ENCODE results near the gene SDCCAG8. TPM values are rescaled to one million over a fixed set of nuclear protein-coding genes. Genes with fewer than 3 reads are reported as not detected.
A peak's percentile ranks its signal among the peaks of the same experiment; 100 is the strongest.

The SDCCAG8 gene
- total RNA-seq, 1 donor from 2014 or later = 92.7 TPM

DNA sequence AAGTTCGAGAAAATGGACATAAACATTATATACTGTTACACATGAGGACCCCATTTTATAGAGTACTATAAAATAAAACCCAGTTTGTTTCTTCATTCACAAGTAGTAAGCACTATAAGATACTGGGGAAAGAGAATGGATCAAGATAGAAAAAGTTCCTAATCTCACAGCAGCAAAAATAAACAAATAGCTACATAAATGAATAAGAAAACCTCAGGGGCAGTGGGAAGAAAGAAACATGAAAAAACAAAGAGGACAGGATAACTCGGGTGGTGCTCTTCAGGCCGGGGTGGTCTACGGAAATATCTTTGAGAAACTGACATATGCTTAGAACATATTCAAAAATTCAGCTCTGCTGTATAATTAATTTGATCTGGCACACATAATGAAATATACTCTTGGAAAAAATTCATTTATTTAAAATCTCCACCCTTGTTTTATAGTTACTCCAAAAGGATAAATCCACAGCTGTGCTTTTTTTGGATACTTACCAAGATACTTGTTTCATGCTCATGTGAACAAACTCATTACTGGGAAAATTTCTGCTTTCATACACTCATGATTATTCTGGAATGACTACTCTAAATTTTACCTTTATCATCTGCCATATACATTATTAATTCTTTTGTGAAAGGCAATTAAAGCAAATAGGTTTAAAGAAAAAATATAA lies 20.7 kb upstream of the SDCCAG8 start:
- ATAC-seq = no peak
- no peak overlapping the region for H3K27ac ChIP-seq
- intact Hi-C loops (cut with DNase I) = no loop called here

DNA sequence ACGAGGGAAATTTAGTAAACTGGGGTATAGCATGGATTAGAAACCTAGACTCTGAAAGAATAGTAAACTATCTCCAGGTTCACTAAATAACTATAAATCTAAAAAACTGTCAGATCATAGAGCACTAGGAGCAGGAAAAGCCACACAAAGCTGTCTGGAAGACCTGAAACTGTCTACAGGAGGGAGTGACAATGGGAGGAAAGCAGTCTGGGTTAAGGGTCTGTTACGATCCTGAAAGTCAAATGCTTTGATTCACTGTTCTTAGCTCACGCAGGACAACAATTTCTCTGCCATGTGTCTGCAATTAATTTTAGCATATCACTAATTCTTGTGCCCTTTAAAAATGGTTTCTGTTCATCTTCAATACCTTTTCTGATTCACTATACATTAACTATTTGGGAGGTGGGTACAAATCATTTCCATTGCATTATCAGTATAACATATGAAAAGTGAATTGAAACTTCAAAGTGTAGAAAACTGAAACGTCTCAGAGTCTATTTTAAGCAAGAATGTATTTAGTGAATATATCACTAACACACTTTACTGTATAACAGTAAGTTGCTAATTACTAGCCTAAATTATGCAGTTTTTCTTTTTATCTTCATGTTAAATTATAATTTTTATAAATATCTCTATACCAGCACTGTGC lies 19.1 kb upstream of the SDCCAG8 start:
- no peak for DNase-seq
- intact Hi-C loops (cut with DNase I) = no loop called here

More for the DNA sequence above, 20.7 kb upstream of the SDCCAG8 start:
- no peaks in the 10 kb centered on the region for H3K27me3 ChIP-seq (ENCODE audit: low read depth)
- peaks cover 7% of the 10 kb centered on the region for H3K36me3 ChIP-seq
- TF ChIP-seq, protein P1, sequence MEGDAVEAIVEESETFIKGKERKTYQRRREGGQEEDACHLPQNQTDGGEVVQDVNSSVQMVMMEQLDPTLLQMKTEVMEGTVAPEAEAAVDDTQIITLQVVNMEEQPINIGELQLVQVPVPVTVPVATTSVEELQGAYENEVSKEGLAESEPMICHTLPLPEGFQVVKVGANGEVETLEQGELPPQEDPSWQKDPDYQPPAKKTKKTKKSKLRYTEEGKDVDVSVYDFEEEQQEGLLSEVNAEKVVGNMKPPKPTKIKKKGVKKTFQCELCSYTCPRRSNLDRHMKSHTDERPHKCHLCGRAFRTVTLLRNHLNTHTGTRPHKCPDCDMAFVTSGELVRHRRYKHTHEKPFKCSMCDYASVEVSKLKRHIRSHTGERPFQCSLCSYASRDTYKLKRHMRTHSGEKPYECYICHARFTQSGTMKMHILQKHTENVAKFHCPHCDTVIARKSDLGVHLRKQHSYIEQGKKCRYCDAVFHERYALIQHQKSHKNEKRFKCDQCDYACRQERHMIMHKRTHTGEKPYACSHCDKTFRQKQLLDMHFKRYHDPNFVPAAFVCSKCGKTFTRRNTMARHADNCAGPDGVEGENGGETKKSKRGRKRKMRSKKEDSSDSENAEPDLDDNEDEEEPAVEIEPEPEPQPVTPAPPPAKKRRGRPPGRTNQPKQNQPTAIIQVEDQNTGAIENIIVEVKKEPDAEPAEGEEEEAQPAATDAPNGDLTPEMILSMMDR (IDR thresholded peaks at IDR 0.05) = no peak
- peaks cover 24% of the 10 kb centered on the region for H3K4me1 ChIP-seq
- H3K4me3 ChIP-seq = no peak overlapping the region
- peaks cover 20% of the 10 kb centered on the region for H3K9me3 ChIP-seq
- no peak for DNase-seq

DNA sequence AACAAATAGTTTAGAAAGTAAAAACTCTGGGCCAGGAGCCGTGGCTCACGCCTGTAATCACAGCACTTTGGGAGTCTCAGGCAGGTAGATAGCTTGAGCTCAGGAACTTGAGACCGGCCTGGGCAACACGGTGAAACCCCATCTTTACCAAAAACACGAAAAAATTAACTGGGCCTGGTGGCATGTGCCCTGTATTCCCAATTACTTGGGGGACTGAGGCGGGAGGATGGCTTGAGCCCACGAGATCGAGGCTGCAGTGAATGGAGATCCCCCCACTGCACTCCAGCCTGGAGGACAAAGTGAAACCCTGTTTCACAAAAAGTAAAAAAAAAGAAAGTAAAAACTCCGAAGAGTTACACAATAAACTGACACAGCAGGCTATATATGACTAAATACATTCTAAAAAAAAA lies 11.4 kb upstream of the SDCCAG8 start:
- Histone ChIP-seq H3K9me3 (no peaks in the 10 kb centered on the region), H3K4me1 (peaks cover 30% of the 10 kb centered on the region), H3K36me3 (no peaks in the 10 kb centered on the region), H3K27me3 (ENCODE audit: low read depth) (no peaks in the 10 kb centered on the region), H3K4me3 (no peak overlapping the region), H3K27ac (no peak overlapping the region)
- DNase-seq (no peak), ATAC-seq (no peak)
- TF ChIP-seq, protein P1 (IDR thresholded peaks at IDR 0.05) = no peak
- intact Hi-C loops (cut with DNase I) = no loop called here

More for the DNA sequence above, 19.1 kb upstream of the SDCCAG8 start:
- H3K27ac ChIP-seq = no peak overlapping the region
- H3K4me1 ChIP-seq = peaks cover 24% of the 10 kb centered on the region
- no peak for ATAC-seq
- TF ChIP-seq, protein P1 (IDR thresholded peaks at IDR 0.05) = no peak
- H3K27me3 ChIP-seq (ENCODE audit: low read depth) = no peaks in the 10 kb centered on the region
- no peak overlapping the region for H3K4me3 ChIP-seq
- peaks cover 3% of the 10 kb centered on the region for H3K9me3 ChIP-seq
- peaks cover 7% of the 10 kb centered on the region for H3K36me3 ChIP-seq

DNA sequence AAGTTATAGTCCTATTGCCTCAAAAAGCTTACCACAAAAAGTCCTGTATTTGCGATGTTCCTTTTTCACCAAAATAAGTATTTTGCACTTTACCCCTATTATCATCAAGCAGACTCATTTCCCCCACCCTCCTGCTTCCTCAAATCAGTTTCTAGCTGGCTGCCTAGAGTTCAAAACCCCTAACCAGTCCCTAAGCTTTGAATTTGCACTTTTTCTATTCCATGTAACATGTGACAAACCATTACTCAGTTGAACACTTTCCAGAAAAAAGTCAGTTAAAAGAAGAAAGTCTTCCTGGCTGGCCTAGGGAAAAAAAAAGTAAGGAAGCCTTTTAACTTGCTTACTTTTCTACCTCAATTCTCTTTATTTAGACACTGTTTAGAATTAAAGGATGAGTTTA lies 8.9 kb upstream of the SDCCAG8 start:
- TF ChIP-seq, protein P1 (IDR thresholded peaks at IDR 0.05) = no peak
- DNase-seq (no peak), ATAC-seq (peak; percentile 67 to 69)
- Histone ChIP-seq H3K4me1 (peaks cover 51% of the 10 kb centered on the region), H3K27ac (no peak overlapping the region), H3K4me3 (no peak overlapping the region), H3K36me3 (no peaks in the 10 kb centered on the region), H3K27me3 (ENCODE audit: low read depth) (no peaks in the 10 kb centered on the region), H3K9me3 (no peaks in the 10 kb centered on the region)
- intact Hi-C loops (cut with DNase I) = no loop called here

DNA sequence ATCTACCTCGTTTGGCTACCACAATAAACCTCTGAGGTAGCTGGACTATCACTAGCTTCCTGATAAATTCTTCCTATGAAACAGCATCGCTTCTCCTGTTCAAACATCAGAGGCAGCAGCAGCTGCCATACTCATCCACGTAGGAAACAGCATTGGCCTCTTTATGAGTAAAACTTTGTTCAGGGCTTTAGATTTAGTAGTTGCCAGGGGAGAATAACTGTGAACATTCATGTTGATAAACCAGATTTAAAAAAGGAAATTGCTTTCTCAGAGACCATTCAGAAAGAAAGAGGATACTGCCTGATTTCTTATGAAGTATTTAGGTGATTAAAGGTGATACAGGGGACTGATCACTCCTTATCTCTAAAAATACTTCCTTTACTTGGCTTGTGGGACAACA lies 7.9 kb upstream of the SDCCAG8 start:
- intact Hi-C loops (cut with DNase I) = no loop called here
- Histone ChIP-seq H3K27ac (no peak overlapping the region), H3K27me3 (ENCODE audit: low read depth) (no peaks in the 10 kb centered on the region), H3K4me1 (peaks cover 61% of the 10 kb centered on the region), H3K9me3 (no peaks in the 10 kb centered on the region), H3K4me3 (no peak overlapping the region), H3K36me3 (no peaks in the 10 kb centered on the region)
- TF ChIP-seq, protein P1 (IDR thresholded peaks at IDR 0.05) = no peak
- ATAC-seq (no peak), DNase-seq (no peak)
